DND-41 (cell line): Measurements from ENCODE around the gene NLRP13.

ENCODE experiments used
- EZH2 ChIP-seq: IDR thresholded peaks from 3 replicates; pipeline ENCODE4 v1.6.1; 2012; ENCODE audit warnings: borderline replicate concordance, low read depth, mild to moderate bottlenecking, moderate library complexity, low read length, inconsistent platforms; ENCODE audit not compliant: severe bottlenecking
- TF ChIP-seq, protein P1 (sequence below): IDR thresholded peaks from 2 replicates; pipeline ENCODE4 v1.5.1; 2012; ENCODE audit warnings: borderline replicate concordance, low read length, moderate library complexity, mild to moderate bottlenecking; ENCODE audit not compliant: poor library complexity, severe bottlenecking; ENCODE audit errors: extremely low read depth

GRCh38 chr19:55901369-55902079 is 30.6 kb downstream of the NLRP13 start:
- TF ChIP-seq, protein P1, sequence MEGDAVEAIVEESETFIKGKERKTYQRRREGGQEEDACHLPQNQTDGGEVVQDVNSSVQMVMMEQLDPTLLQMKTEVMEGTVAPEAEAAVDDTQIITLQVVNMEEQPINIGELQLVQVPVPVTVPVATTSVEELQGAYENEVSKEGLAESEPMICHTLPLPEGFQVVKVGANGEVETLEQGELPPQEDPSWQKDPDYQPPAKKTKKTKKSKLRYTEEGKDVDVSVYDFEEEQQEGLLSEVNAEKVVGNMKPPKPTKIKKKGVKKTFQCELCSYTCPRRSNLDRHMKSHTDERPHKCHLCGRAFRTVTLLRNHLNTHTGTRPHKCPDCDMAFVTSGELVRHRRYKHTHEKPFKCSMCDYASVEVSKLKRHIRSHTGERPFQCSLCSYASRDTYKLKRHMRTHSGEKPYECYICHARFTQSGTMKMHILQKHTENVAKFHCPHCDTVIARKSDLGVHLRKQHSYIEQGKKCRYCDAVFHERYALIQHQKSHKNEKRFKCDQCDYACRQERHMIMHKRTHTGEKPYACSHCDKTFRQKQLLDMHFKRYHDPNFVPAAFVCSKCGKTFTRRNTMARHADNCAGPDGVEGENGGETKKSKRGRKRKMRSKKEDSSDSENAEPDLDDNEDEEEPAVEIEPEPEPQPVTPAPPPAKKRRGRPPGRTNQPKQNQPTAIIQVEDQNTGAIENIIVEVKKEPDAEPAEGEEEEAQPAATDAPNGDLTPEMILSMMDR = no peak
- TF ChIP-seq EZH2 = no peak
